NCI-H1930 (cell line): ENCODE data around the gene NHSL2.

Experiments
- DNase-seq, 2 experiments: peaks; one replicate each; lab custom pipeline; 2025; lab: John Stamatoyannopoulos, UW

The NHSL2 gene

DNA sequence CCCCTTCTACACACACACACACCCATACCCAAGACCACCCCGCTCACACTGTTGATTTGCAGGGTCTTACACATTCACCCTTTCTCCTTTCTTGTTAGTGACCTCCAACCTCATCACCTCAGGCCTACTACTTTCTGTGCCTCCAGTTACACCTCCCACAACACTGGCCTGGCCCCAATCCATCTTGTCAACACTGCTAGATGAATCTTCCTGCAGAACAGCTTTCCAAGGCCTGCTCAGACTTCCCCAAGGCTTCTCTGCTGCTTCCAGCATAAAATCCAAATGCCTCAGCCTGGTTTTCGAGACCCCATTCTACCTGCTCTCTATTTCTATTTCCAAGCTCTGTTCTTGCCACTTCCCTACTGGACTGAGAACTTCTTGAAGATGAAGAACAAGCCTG lies 79.9 kb downstream of the NHSL2 start:
- no peak for DNase-seq

DNA sequence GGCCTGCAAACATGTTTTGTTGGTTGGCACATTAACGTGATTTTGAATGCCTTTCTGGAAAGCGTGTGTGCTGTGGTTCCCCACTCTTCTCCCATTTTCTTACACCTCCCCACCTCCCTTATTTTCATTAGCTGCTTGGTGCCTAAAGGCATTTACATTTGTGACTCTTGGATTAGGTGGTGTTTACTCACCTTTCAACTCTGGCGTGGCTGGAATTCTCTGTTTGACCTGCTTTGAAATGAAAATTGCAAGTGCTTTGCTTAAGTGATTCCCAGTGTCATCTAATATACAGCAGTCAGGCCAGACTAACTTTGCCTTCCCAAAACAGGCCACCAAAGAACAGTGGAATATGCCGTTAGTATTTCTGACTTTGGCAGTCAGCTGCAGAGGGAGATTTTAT lies 80.5 kb downstream of the NHSL2 start:
- DNase-seq = no peak

DNA sequence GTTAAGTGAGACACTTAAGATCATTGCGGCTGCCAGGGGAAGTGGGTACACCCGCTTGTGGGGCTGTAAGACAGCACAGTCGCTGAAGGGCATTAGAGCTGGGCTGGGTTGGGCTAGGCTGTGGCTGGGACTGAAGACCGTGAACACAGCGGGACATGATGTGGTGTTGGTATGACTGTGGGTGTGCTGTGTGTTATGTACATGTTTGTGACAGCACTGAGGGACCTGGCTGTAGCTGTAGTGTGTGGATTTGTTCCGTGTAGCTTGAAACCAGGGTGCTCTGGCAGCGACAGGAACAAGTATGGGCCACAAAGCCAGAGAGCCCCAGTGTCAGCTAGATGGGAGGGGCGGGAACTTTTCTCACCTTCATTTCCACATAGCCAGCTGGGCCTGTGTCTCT lies 82.1 kb downstream of the NHSL2 start:
- DNase-seq = no peak

DNA sequence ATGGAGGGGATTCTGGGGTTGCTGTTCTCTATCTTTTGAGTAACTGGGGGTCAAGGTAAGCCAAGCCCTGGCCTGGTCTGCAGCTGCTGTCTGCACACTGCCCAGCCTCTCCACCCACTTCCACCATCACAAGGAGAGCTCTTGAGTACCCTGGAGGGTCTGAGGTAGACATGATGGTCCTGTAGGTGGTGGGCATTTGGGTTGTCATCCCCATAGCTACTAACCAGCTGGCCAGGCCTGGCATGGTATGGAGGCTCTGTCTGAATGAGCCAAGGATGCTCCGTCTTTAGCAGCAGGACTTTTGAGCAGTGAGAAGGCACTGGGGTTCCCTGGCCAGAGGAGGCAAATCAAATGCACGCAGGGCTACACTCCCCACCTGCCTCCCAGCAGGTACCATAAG lies 82.7 kb downstream of the NHSL2 start:
- DNase-seq = no peak

DNA sequence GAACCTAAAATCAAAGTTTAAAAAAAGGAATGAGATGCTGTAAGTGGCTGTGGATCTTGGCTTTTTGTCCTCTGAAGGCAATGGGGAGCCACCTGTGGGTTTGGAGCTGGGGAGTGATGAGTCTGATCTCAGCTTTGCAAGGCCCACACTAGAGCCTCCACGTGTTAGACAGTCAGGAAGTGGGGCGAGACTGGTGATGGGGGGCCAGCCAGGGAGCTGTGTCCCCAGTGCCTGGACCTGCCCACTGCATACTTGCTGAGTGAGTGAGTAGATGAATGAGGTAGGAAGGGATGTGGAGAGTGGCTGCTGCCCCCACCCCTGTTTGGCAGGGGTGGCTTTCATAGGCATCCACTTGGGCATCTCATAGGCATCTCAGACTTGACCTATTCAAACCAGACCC lies 84.0 kb downstream of the NHSL2 start:
- no peak for DNase-seq

DNA sequence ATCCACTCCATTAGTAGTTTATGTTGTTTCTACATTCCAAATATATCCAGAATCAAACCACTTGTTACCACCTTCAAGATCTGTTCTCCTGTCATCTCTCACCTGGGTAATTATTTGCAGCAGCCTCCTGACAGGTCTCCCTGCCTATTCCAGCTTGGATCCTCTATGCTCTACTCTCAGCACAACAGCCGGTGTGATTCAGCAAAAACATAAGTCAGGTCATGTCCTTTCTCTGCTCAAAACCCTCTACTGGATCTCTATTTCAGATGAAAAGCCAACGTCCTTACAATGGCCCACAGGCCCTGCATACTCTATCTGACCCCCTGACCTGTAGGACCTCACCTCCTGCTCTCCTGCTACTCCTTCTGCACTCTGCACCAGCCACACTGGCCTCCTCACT lies 84.5 kb downstream of the NHSL2 start:
- DNase-seq = no peak

DNA sequence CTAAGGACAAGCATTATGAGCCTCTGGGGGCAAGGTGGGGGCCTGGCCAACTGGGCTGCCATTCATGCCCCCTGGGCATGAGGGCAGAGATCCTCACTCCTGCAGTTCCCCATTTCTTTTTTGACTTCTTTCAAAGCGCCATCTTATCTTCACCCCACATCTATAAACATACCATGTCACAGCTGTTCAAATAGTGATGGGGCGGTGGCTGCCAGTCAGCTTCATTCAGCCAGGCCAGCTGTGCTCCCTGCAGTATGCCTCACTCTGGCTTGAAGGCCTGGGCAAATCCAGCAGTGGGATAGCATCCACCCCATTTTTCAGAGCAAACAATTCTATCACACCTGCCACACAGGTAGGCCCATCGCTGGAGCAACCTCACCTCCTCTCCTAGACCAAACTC lies 85.5 kb downstream of the NHSL2 start:
- DNase-seq = no peak

DNA sequence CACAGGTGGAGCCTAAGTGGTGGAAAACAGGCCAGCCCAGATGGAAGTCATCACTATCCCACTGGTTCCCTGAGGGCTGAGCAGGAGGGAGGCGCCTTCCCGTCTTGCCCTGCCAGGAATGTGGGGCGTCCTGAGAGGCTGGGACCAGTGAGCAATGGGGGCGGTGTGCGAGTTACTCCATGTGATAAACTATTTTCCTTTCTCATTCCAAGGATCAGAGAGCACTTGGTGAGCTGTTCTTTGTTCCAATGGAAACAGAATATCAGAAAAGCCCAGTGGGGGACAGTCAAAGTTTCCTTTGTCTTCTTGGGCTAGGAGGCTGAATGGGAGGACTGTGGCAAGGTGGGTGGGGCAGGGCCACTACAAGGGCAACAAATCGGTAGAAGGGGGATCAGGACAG lies 86.2 kb downstream of the NHSL2 start:
- no peak for DNase-seq

DNA sequence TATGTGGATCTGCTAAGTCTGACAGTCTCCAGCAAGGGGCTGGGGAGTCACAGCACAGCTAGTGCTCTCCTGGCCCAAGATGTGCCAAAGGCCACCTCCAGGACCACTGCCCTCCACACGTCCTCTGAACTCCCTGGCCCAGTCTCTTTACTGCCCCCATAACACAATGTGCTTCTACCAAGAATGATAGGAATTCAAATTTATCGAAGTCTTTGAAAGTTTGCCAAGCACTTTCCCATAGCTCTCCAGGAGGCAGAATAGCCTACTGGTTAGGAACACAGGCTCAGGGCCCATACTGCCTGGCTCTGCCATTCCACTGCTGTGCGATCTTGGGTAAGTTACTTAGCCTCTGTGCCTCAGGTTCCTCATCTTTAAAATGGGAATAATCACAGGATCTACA lies 86.7 kb downstream of the NHSL2 start:
- no peak for DNase-seq

DNA sequence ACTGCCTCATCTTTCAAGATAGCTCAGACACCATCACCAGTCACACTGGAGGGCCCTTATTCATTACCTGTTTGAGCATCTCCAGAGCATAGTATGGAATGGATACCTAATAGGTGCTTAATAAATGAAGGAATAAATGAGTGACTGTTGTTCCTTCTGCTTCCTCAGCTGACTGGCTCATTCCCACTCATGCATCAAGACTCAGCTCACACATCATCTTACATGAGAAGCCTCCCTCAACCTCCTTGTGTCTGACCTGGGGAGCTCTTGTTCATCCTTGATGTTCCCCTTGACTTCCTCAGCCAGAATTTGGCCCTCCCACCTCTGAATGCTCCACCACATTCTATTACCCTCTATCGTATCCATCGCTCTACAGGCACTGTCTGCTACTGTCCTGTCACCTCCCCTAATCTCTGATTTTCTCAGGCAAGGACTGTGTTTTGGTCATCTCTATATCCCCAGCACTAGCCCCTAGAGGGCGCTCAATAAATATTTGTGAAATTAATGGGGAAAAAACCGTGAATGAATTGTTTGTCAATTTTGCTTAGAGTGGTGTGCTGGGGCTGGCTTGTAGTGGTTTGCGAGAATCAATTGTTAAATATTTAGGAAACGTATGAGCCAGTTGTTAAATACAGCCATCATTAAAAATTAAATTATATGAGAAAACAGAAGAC lies 88.3 kb downstream of the NHSL2 start:
- DNase-seq = peak in 1 of 2 experiments; percentile 0

DNA sequence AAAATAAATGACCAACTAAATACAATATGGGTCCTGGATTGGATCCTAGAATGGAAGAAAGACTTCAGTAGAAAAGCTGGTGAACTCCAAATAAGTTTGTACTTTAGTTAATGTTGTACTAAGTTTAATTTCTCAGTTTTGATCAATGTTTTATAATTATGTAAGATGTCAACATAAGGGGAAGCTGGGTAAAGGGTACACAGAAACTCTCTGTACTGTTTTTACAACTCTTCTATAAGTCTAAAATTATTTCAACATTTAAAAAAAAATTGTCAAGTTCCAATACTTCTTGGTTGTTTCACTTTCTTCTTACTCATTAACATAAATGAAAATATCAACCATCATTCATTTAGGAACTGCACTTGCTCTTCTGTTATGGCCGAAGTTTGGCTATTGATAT lies 88.9 kb downstream of the NHSL2 start:
- no peak for DNase-seq

DNA sequence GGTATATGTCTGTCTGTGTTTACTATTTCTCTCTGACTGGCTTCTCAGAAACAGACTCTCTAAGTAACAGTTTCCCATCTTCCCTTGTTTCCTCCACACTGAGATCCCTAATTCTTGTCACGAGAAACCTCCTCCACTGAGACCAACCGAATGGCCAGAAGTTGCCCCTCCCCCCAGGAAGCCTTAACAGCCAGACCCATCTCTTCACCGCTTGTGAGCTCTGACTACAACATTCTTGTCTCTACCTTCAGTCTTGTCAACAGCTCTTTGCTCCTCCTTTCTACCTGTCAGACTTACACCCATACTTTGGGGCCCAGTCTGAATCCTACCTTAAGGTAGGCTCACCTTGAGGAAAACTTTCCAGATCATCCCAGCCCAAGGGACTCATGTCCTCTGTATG lies 90.8 kb downstream of the NHSL2 start:
- no peak for DNase-seq

DNA sequence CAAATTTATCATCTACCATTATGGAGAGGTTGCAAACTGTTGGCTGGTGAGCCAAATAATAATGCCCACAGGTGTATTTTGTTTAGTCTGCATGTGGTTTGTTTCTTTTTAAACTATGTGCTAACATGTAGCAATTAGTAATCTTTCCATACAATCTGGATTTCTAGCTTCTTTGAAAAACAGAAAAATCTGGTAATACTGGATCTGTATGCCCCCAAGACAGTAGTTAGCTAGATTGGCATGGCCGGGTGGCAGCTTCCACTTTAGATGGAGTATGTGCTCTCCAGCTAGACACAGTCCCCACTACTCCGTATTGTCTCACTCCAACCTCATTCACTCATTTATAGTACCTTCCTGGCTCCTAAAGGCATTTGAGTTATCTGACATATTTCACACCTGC lies 91.3 kb downstream of the NHSL2 start:
- no peak for DNase-seq

DNA sequence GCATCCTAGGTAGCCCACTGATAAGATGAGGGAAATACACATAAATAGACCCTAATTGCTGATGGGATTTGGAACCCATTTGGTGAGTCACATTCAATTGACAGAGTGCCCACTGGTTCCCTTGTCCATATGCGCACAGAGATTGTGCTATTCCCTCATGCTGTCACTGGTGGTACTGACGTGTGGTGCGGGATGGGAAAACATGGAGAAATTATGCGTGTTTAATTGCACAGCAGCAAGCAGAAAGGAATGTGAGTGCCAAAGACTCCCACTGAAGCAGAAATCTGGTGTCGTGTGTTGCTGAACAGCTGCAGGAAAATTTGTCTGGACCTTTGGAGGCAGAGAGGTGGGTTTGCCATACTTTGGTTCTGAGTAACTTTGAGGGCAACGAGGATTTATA lies 92.2 kb downstream of the NHSL2 start:
- DNase-seq = no peak

DNA sequence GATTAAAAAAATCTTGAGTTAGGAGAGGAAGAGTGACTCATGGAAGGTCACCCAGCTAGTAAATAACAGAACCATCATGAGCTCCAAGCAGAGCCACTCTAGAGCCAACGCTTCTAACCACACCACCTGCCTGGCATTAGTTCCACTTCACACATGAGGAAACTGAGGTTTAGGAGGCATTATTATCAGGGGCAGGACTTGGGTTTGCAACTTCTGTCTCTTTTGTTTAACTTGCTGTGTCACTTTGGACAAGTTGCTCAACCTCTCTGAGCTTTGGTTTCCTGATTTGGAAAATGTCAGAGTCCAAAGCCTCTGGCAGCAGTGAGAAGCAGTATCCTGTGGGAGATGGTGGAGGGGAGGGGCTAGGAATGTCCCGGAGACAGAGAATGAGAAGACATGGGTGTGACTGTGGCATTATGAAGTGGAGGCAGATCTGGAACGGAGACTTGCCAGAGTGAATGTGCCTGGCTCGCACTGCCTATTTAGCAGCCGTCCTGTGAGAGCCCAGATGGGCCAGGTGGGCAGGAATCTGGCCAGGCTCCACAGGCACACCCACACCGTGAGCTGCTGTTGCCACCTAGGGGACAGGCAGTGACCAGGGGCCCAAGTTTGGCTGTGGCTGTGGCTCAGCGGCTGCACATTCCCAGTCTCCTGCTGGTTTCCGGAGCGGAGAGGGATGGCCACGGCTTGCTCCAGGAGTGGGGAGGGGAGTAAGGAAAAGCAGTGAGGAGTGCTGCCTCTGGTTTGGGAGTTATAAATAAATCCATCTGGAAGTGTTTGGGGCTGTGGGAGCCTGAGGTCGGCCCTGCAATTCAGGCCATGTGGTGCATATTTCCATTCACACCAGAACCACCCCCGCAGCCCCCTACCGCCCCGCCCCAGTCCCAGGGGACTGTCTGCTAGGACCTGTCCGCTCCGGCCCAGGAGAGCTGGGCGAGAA lies 93.4 kb downstream of the NHSL2 start:
- DNase-seq = no peak

DNA sequence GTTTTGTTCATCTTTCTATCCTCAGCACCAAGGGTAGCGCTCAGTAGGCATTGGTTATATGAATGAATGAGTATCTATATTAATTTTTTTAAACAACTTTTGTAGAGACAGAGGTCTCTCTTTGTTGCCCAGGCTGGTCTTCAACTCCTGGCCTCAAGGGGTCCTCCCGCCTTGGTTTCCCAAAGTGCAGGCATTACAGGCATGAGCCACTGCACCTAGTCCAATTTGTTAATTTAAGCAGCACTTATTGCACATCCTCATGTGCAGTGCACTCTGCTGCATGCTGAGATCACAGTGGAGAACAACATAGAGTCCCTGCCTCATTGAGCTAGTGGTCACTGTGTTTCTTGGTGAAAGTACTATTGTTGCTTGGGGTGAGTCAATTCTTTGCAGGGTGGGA lies 94.4 kb downstream of the NHSL2 start:
- no peak for DNase-seq

DNA sequence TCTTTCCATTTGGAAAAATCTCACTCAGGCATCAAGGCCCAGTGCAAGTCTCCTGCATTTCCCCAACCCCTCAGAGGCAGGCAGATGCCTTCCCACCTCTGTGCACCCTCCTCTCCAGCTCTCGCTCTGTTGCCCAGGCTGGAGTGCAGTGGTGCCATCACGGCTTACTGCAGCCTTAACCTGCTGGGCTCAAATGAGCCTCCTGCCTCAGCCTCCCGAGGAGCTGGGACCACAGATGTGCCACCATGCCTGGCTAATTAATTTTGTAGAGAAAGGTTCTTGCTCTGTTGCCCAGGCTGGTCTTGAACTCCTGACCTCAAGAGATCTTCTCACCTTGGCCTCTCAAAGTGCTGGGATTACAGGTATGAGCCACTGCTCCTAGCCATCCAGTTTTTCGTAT lies 95.8 kb downstream of the NHSL2 start:
- no peak for DNase-seq

DNA sequence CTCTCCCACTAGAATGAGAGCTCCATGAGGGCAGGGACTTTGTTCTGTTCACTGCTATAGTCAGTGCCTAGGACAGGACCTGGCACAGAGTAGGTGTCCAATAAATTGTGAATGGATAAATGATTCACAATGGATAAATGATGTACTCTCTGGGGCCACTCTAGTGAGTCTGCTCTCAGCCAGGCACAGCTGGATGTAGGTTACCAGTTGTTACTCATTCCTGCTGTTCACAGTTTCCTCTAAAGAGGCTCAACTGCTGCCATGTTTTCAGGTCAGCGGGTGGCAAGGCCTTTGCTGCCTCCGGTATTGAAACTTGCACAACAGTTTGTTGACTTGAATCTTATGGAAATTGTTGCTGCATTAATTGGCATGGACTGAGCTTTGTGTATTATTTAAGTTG lies 99.1 kb downstream of the NHSL2 start:
- DNase-seq = no peak

DNA sequence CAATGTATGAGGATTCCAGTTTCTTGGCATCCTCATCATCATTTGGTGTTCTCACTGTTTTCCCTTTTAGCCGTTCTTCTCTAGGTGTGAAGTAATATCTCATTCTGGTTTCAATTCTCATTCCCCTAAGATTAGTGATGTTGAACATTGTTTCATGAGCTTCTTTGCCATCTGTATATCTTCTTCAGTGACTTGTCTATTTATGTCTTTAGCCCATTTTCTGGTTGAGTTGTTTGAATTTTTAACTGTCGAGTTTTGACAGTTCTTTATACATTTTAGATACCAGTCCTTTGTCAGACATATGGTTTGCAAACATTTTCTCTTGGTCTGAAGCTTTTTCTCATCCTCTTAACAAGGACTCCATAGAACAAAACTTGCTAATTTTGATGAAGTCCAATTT lies 101.1 kb downstream of the NHSL2 start:
- no peak for DNase-seq

DNA sequence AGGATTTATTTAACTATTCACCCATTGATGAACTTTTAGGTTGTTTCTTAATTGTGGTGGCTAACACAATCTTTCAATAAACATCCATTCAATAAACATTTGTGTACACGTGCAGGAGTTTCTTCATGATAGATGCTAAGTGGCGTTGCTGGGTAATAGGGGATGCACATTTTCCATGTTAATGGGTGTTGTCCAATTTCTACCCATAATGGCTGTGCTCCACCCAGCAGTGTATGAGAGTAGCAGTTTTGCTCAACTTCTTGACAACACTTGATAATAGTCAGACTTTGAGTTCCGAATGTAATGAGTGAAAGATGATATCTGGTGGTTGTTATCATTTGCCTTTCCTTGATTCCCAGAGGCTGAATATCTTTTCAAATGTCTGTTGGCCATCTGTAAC lies 104.7 kb downstream of the NHSL2 start:
- DNase-seq = no peak

DNA sequence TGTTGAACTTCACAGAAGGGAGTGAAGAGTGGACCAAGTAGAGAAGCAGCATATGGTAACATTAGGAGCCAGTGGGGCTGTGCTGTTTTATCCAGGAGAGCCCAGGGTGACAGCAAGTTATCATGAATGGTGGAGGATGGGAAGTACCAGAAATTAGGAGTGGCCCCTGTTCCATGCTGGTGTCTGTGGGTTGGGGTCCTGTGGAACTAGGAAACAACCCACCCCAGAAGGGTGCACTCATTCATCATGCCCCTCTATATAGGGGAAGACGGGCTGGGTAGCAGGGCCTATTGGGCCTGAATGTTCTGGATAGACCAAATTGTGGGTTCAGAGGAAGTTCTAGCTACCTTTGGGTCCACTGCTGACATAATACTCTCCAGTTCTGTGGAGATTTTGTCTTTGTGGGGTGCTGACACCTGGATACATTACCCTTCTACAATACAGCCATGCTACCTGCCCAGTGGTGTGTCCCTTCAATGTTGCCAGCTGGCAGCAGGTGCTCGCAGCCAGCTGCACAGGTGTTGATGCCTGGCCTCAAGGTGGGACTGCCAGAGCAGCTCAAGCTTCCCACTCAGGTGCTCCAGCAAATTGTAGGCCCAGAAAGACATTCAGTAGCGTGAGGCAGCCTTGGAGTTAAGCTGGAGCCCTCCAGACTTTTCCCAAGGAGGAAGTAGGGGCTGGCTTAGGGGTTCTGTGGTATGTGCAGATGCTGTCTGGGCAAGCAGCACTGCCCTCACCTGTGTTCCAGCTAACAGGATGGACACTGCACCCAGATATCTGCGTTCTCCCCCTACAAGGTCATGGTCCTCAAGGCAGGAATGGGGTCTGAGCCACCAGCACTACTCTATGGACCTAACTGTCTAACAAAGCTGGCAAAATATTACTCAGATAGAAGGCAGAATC lies 106.5 kb downstream of the NHSL2 start:
- no peak for DNase-seq

DNA sequence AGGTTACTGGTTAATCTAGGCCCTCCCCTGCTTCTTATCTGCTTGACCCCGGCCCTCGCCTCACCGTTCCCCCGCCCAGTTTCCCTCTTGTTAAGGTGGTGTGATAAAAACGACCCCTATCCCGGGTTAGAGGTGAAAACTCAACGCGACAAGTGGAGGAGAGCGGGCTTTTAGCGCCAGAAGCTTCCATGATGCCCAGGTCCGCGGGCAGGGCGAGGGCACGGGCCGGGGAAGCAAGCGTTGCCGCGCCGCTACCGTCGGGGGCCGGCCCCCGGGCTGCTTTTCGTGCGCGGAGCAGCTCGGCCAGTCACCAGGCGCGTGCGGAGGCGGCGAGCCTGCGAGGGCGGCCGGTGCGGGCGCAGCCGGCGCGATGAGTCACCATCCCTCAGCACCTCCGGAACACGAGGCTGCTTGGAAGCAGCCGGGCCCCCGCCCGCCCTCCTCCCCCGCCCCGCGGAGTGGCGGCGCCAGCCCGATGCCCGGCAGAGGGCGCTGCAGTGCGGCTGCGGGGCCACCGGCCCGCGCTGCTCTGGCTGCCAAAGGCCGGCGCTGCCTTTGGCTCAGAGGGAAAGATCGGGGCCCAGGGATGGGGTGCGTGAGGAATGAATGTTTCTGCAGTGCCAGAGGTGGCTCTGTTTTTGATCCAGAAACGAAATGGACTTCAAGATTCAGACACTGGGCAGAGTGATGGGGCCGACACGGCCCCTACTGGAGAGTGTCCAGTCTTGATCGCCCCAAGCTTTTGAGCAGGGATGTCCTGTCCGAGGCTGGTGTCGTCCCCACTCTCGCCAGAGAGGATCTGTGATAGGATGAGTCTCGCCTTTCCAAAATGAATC lies 107.8 kb downstream of the NHSL2 start:
- DNase-seq = peak; percentile 10 to 48
